Measurements from ENCODE around the gene LAMA3.

Gene LAMA3

GRCh38 chr18:23927821-23928746 lies 238.8 kb downstream of the LAMA3 start:
- no peak for TF ChIP-seq CTCF (IDR thresholded peaks at IDR 0.05; ENCODE audit: borderline replicate concordance, insufficient read depth, low read depth, low read length)
- H3K4me3 ChIP-seq (ENCODE audit: low read depth, low read length) = no peak overlapping the region

GRCh38 chr18:23929362-23929930 lies 240.2 kb downstream of the LAMA3 start:
- TF ChIP-seq CTCF (IDR thresholded peaks at IDR 0.05; ENCODE audit: borderline replicate concordance, insufficient read depth, low read depth, low read length) = no peak
- no peak overlapping the region for H3K4me3 ChIP-seq (ENCODE audit: low read depth, low read length)

GRCh38 chr18:23930002-23930401 lies 240.7 kb downstream of the LAMA3 start:
- H3K4me3 ChIP-seq (ENCODE audit: low read depth, low read length) = no peak overlapping the region
- TF ChIP-seq CTCF (IDR thresholded peaks at IDR 0.05; ENCODE audit: borderline replicate concordance, insufficient read depth, low read depth, low read length) = no peak

- no peak for TF ChIP-seq CTCF (IDR thresholded peaks at IDR 0.05; ENCODE audit: borderline replicate concordance, insufficient read depth, low read depth, low read length)
- H3K4me3 ChIP-seq (ENCODE audit: low read depth, low read length) = no peak overlapping the region
These were observed 243.3 kb downstream of the LAMA3 start for GRCh38 chr18:23932385-23933067.

- no peak overlapping the region for H3K4me3 ChIP-seq (ENCODE audit: low read depth, low read length)
- no peak for TF ChIP-seq CTCF (IDR thresholded peaks at IDR 0.05; ENCODE audit: borderline replicate concordance, insufficient read depth, low read depth, low read length)
These were observed 244.2 kb downstream of the LAMA3 start for GRCh38 chr18:23933407-23933806.

- TF ChIP-seq CTCF (IDR thresholded peaks at IDR 0.05; ENCODE audit: borderline replicate concordance, insufficient read depth, low read depth, low read length) = no peak
- H3K4me3 ChIP-seq (ENCODE audit: low read depth, low read length) = no peak overlapping the region
These were observed 245.0 kb downstream of the LAMA3 start for GRCh38 chr18:23934252-23934651.
